GM12878 (cell line): ENCODE measurements around the gene GJD2. TPM values are rescaled to one million over a fixed set of nuclear protein-coding genes. Genes with fewer than 3 reads are reported as not detected.

Experiments
- ATAC-seq: fragments of 200-7000 bp; cut with Tn5 transposase; 3 replicates; pipeline ENCODE4 v1.9.1; 2020; ENCODE audit warnings: mild to moderate bottlenecking, moderate library complexity
- BruUV-seq: library from RNA; stranded (reverse); fragments of 400-500 nt; replicated peaks from 2 replicates; lab custom pipeline; 2021; lab: Mats Ljungman, UMichigan
- CTCF ChIA-PET: fragments of 300-600 bp; sonication (Branson Sonifier 250); formaldehyde crosslinking; extraction: SDS; loops from one replicate; lab custom pipeline; 2021; ENCODE audit warnings: inconsistent platforms; lab: Yijun Ruan, JAX
- POLR2A ChIA-PET: fragments of 350-600 bp; formaldehyde crosslinking; extraction: SDS; loops from one replicate; lab custom pipeline; 2021; ENCODE audit warnings: inconsistent platforms; lab: Charles Lee
- RAD21 ChIA-PET: fragments of 300-600 bp; sonication (Branson Sonifier 250); formaldehyde crosslinking; loops from one replicate; lab custom pipeline; 2023; ENCODE audit warnings: antibody characterized with exemption; ENCODE audit not compliant: unreplicated experiment; lab: Charles Lee
- SMC1A ChIA-PET: fragments of 300-600 bp; sonication (Branson Sonifier 250); formaldehyde crosslinking; loops from one replicate; lab custom pipeline; 2023; ENCODE audit not compliant: unreplicated experiment, uncharacterized antibody; lab: Charles Lee
- DNase-seq: peaks from one replicate; pipeline ENCODE4 v3.0.0-alpha.2; 2011; ENCODE audit warnings: low read depth, low spot score
- FAIRE-seq: peaks from 3 replicates; lab custom pipeline; 2011; peaks lifted over from hg19 to GRCh38; lab: Jason Lieb, UNC
- H2AFZ ChIP-seq: 2 replicates; pipeline ENCODE4 v1.6.0; 2011; ENCODE audit warnings: low read depth, low read length, control low read depth; ENCODE audit not compliant: control insufficient read depth
- H3K27ac ChIP-seq: 2 replicates; pipeline ENCODE4 v1.5.1; 2011; ENCODE audit warnings: control low read depth; ENCODE audit not compliant: control insufficient read depth, insufficient read depth
- H3K27me3 ChIP-seq, 2 experiments: replicated peaks in 1 of 2; 2 replicates each; pipeline versions ENCODE4 v1.6.0 to v1.6.1; 2011; ENCODE audit warnings: low read length in 1 of 2; ENCODE audit not compliant: control insufficient read depth in 2 of 2, insufficient read depth in 2 of 2
- H3K36me3 ChIP-seq, 2 experiments: 2 replicates each; pipeline ENCODE4 v1.5.1; 2011; ENCODE audit warnings: low read length in 1 of 2; ENCODE audit not compliant: control insufficient read depth in 2 of 2, insufficient read depth in 2 of 2
- H3K4me1 ChIP-seq: 2 replicates; pipeline ENCODE4 v1.6.1; 2011; ENCODE audit warnings: mild to moderate bottlenecking, low read length, moderate library complexity, mixed read lengths; ENCODE audit not compliant: control insufficient read depth, insufficient read depth
- H3K4me2 ChIP-seq: 2 replicates; pipeline ENCODE4 v1.6.0; 2011; ENCODE audit warnings: control low read depth; ENCODE audit not compliant: control insufficient read depth, insufficient read depth
- H3K4me3 ChIP-seq: fragments of 200-600 bp; sonication (generic); 2 replicates; pipeline ENCODE4 v1.5.1; 2016
- H3K79me2 ChIP-seq: 2 replicates; pipeline ENCODE4 v1.6.0; 2011; ENCODE audit warnings: low read length; ENCODE audit not compliant: control insufficient read depth, insufficient read depth
- H3K9ac ChIP-seq: 2 replicates; pipeline ENCODE4 v1.8.0; 2011; ENCODE audit warnings: low read length, control low read depth, mixed read lengths; ENCODE audit not compliant: control insufficient read depth, insufficient read depth
- H3K9me3 ChIP-seq: replicated peaks from 3 replicates; pipeline ENCODE4 v1.5.1; 2011; ENCODE audit warnings: mild to moderate bottlenecking, low read length; ENCODE audit not compliant: control insufficient read depth, insufficient read depth
- H4K20me1 ChIP-seq: 2 replicates; pipeline ENCODE4 v1.6.0; 2011; ENCODE audit not compliant: control insufficient read depth, insufficient read depth
- E2F4 ChIP-seq: IDR thresholded peaks from 2 replicates; pipeline ENCODE4 v1.6.1; 2012; ENCODE audit warnings: low read depth, low read length, improper control_type of control experiment
- GABPA ChIP-seq: IDR thresholded peaks from 2 replicates; pipeline ENCODE4 v1.6.1; 2014; ENCODE audit warnings: antibody characterized with exemption, low read depth, mild to moderate bottlenecking, inconsistent platforms
- HDAC6 ChIP-seq: fragments of 200-600 bp; sonication (generic); IDR thresholded peaks from one replicate; pipeline ENCODE4 v1.8.0; 2017; ENCODE audit warnings: antibody characterized with exemption; ENCODE audit not compliant: unreplicated experiment
- HDGF ChIP-seq: fragments of 450-650 bp; IDR thresholded peaks from 2 replicates; pipeline ENCODE4 v1.6.1; 2016; ENCODE audit warnings: antibody characterized with exemption
- IKZF2 ChIP-seq, 2 experiments: fragments of 450-650 bp; IDR thresholded peaks; 2 replicates each; pipeline ENCODE4 v1.6.1; 2017; ENCODE audit warnings: mild to moderate bottlenecking in 2 of 2, moderate library complexity in 2 of 2
- STAT3 ChIP-seq: IDR thresholded peaks from 2 replicates; pipeline ENCODE4 v1.6.1; 2011; ENCODE audit warnings: low read depth, low read length, improper control_type of control experiment
- TARDBP ChIP-seq: IDR thresholded peaks from 2 replicates; pipeline ENCODE4 v1.6.1; 2016; ENCODE audit warnings: borderline replicate concordance
- TCF3 ChIP-seq: IDR thresholded peaks from 2 replicates; pipeline ENCODE4 v1.6.1; 2012; ENCODE audit warnings: low read depth, mild to moderate bottlenecking, low read length, borderline replicate concordance; ENCODE audit not compliant: insufficient read depth
- ZBED1 ChIP-seq: IDR thresholded peaks from 2 replicates; pipeline ENCODE4 v1.6.1; 2016; ENCODE audit warnings: borderline replicate concordance
- ZNF274 ChIP-seq: IDR thresholded peaks from one replicate; pipeline ENCODE4 v1.8.0; 2011; ENCODE audit not compliant: insufficient read length, insufficient read depth
- WGBS: methylation state at CpG from one replicate; pipeline ENCODE4 v1.1.6; 2016; ENCODE audit warnings: low lambda C conversion rate; ENCODE audit not compliant: insufficient replicate concordance, insufficient coverage; ENCODE audit errors: missing lambda C conversion rate; 5-methylcytosine and 5-hydroxymethylcytosine counted together
- in situ Hi-C: fragments of 300-500 bp; cut with MboI; formaldehyde crosslinking; loops from 9 replicates; pipeline ENCODE4 v1.14.3; 2018; ENCODE audit warnings: mixed read lengths
- intact Hi-C: fragments of 100-400 bp; cut with micrococcal nuclease; formaldehyde crosslinking; loops from one replicate; pipeline ENCODE4 v1.14.2; 2022; ENCODE audit not compliant: unreplicated experiment
- polyA plus RNA-seq, 11 experiments: library from polyadenylated mRNA; depleted of rRNA in 4 of 11; unstranded in 6 of 11; stranded (reverse) in 5 of 11; fragments of >200 nt; fragmentation: Nextera tagmentation in 4 of 11; fragmentation: Illumina TruSeq in 1 of 11; extraction: Ambion mirVana in 4 of 11; extraction: Trizol in 1 of 11; gene quantifications; 1 replicate in 1 of 11; 2 replicates in 10 of 11; pipeline versions ENCODE4 v1.2.1 to v1.2.3, GENCODE V29; 2011 to 2016; ENCODE audit warnings: inconsistent platforms in 2 of 11, missing spikeins in 2 of 11, low read depth in 1 of 11
- total RNA-seq, 4 experiments: library from RNA; depleted of rRNA in 3 of 4; stranded (reverse); fragments of >200 nt in 3 of 4; fragmentation: Illumina TruSeq in 1 of 4; extraction: Trizol in 1 of 4; gene quantifications; 2 replicates each; pipeline versions ENCODE4 v1.2.1 to v1.2.3, GENCODE V29; 2013 to 2021
- TF ChIP-seq, protein P1 (sequence below): IDR thresholded peaks from 2 replicates; pipeline ENCODE4 v1.6.1; 2012; ENCODE audit warnings: low read length, inconsistent platforms

GJD2 gene
- total and polyA plus RNA-seq, 10 of the 15 experiments (the other 5 are each of a cell fraction or from before 2014, with no cell fraction given), result not detected

GRCh38 chr15:34729886-34730285, 24.9 kb downstream of the GJD2 start:
- FAIRE-seq, result no peak
- in situ Hi-C loops, result no loop called here

More at GRCh38 chr15:34729886-34730285, 24.9 kb downstream of the GJD2 start:
- H3K4me3 ChIP-seq, result no peak overlapping the region
- ChIA-PET CTCF (no interaction called here), RAD21 (no interaction called here), POLR2A (no interaction called here), SMC1A (no interaction called here)
- TF ChIP-seq STAT3, result no peak
- no peak for TF ChIP-seq TCF3
- TF ChIP-seq HDAC6, result no peak
- no peak for TF ChIP-seq E2F4
- no peak for TF ChIP-seq IKZF2 (IDR thresholded peaks at IDR 0.05)
- no peak for TF ChIP-seq TARDBP
- TF ChIP-seq, protein P1, sequence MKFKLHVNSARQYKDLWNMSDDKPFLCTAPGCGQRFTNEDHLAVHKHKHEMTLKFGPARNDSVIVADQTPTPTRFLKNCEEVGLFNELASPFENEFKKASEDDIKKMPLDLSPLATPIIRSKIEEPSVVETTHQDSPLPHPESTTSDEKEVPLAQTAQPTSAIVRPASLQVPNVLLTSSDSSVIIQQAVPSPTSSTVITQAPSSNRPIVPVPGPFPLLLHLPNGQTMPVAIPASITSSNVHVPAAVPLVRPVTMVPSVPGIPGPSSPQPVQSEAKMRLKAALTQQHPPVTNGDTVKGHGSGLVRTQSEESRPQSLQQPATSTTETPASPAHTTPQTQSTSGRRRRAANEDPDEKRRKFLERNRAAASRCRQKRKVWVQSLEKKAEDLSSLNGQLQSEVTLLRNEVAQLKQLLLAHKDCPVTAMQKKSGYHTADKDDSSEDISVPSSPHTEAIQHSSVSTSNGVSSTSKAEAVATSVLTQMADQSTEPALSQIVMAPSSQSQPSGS, result no peak
- TF ChIP-seq HDGF, result no peak
- no peak for TF ChIP-seq ZBED1
- no peak for TF ChIP-seq GABPA
- no peak for TF ChIP-seq ZNF274
- no peaks in the 10 kb centered on the region; a peak in 1 of 4 replicates for H3K27me3 ChIP-seq
- no peaks in the 10 kb centered on the region for H3K4me1 ChIP-seq
- no peaks in the 10 kb centered on the region for H3K79me2 ChIP-seq
- no peaks in the 10 kb centered on the region for H3K9me3 ChIP-seq
- no peak overlapping the region for H3K9ac ChIP-seq
- no peak overlapping the region for H3K27ac ChIP-seq
- no peak overlapping the region for H2AFZ ChIP-seq
- no TSS peak for BruUV-seq
- intact Hi-C loops, result no loop called here
- H4K20me1 ChIP-seq, result no peaks in the 10 kb centered on the region
- DNase-seq (no peak), ATAC-seq (no peak)
- WGBS, result 0% methylated on average over 1 of the region's 1 CpG
- no peak overlapping the region for H3K4me2 ChIP-seq
- H3K36me3 ChIP-seq, result no peaks in the 10 kb centered on the region
